IMR-90 (cell line): ENCODE results near the gene LRP3.

ENCODE experiments used
- BHLHE40 ChIP-seq: fragments of 150-350 bp; IDR thresholded peaks from 2 replicates; pipeline ENCODE4 v1.6.1; 2016; ENCODE audit warnings: mild to moderate bottlenecking, low read depth, low read length
- CEBPB ChIP-seq: IDR thresholded peaks from 2 replicates; pipeline ENCODE4 v1.6.1; 2012; ENCODE audit warnings: low read depth, low read length, improper control_type of control experiment
- FOS ChIP-seq: fragments of 150-350 bp; IDR thresholded peaks from 2 replicates; pipeline ENCODE4 v1.6.1; 2016; ENCODE audit warnings: low read depth, low read length
- MAFK ChIP-seq: IDR thresholded peaks from 2 replicates; pipeline ENCODE4 v1.6.1; 2012; ENCODE audit warnings: low read depth, low read length, improper control_type of control experiment
- MAZ ChIP-seq: IDR thresholded peaks from 2 replicates; pipeline ENCODE4 v1.6.1; 2012; ENCODE audit warnings: low read depth, mild to moderate bottlenecking, low read length, improper control_type of control experiment, moderate library complexity, borderline replicate concordance
- MXI1 ChIP-seq: IDR thresholded peaks from 2 replicates; pipeline ENCODE4 v1.6.1; 2012; ENCODE audit warnings: low read depth, mild to moderate bottlenecking, low read length, moderate library complexity, borderline replicate concordance
- POLR2A ChIP-seq: IDR thresholded peaks from 2 replicates; pipeline ENCODE4 v1.6.1; 2012; ENCODE audit warnings: mild to moderate bottlenecking, low read depth, low read length
- RAD21 ChIP-seq: IDR thresholded peaks from 2 replicates; pipeline ENCODE4 v1.6.1; 2012; ENCODE audit warnings: low read length, improper control_type of control experiment
- RCOR1 ChIP-seq: IDR thresholded peaks from 2 replicates; pipeline ENCODE4 v1.6.1; 2012; ENCODE audit warnings: mild to moderate bottlenecking, low read length, improper control_type of control experiment; ENCODE audit not compliant: insufficient replicate concordance
- RFX5 ChIP-seq: IDR thresholded peaks from 2 replicates; pipeline ENCODE4 v1.8.0; 2012; ENCODE audit warnings: low read depth, mild to moderate bottlenecking, low read length, moderate library complexity
- SMC3 ChIP-seq: fragments of 150-350 bp; IDR thresholded peaks from 2 replicates; pipeline ENCODE4 v1.6.1; 2016; ENCODE audit warnings: low read depth, mild to moderate bottlenecking, antibody characterized with exemption, low read length, moderate library complexity
- TF ChIP-seq, protein P1 (sequence below): conservative IDR thresholded peaks from 2 replicates; pipeline ENCODE4 v1.5.1; 2012; ENCODE audit warnings: mild to moderate bottlenecking, low read depth, low read length, improper control_type of control experiment
- TF ChIP-seq, protein P2 (sequence below): fragments of 150-350 bp; IDR thresholded peaks from 2 replicates; pipeline ENCODE4 v1.6.1; 2017; ENCODE audit warnings: mild to moderate bottlenecking, antibody characterized with exemption, low read length, low read depth

- TF ChIP-seq CEBPB = no peak
- TF ChIP-seq, protein P1, sequence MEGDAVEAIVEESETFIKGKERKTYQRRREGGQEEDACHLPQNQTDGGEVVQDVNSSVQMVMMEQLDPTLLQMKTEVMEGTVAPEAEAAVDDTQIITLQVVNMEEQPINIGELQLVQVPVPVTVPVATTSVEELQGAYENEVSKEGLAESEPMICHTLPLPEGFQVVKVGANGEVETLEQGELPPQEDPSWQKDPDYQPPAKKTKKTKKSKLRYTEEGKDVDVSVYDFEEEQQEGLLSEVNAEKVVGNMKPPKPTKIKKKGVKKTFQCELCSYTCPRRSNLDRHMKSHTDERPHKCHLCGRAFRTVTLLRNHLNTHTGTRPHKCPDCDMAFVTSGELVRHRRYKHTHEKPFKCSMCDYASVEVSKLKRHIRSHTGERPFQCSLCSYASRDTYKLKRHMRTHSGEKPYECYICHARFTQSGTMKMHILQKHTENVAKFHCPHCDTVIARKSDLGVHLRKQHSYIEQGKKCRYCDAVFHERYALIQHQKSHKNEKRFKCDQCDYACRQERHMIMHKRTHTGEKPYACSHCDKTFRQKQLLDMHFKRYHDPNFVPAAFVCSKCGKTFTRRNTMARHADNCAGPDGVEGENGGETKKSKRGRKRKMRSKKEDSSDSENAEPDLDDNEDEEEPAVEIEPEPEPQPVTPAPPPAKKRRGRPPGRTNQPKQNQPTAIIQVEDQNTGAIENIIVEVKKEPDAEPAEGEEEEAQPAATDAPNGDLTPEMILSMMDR = no peak
- no peak for TF ChIP-seq POLR2A
- TF ChIP-seq RAD21 = no peak
- TF ChIP-seq FOS = no peak
- TF ChIP-seq, protein P2, sequence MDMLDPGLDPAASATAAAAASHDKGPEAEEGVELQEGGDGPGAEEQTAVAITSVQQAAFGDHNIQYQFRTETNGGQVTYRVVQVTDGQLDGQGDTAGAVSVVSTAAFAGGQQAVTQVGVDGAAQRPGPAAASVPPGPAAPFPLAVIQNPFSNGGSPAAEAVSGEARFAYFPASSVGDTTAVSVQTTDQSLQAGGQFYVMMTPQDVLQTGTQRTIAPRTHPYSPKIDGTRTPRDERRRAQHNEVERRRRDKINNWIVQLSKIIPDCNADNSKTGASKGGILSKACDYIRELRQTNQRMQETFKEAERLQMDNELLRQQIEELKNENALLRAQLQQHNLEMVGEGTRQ = no peak
- TF ChIP-seq MAFK = no peak
- no peak for TF ChIP-seq SMC3
- TF ChIP-seq MAZ = no peak
- TF ChIP-seq RFX5 = no peak
- no peak for TF ChIP-seq BHLHE40
- TF ChIP-seq MXI1 = no peak
- TF ChIP-seq RCOR1 = no peak
Measured at GRCh38 chr19:33234092-33234491, 40.0 kb downstream of the LRP3 start.
